HEK293 (cell line): Measurements from ENCODE around the gene THRAP3.

Experiments used
- CTCF ChIA-PET: fragments of 350-600 bp; formaldehyde crosslinking; extraction: SDS; loops from one replicate; lab custom pipeline; 2021; ENCODE audit warnings: antibody characterized with exemption; lab: Yijun Ruan, JAX
- POLR2A ChIA-PET: fragments of 300-600 bp; formaldehyde crosslinking; extraction: SDS; loops from one replicate; lab custom pipeline; 2020; ENCODE audit warnings: antibody characterized with exemption, inconsistent platforms; lab: Yijun Ruan, JAX
- H3K27ac ChIP-seq: fragments of 200-500 bp; sonication (Bioruptor generic); 2 replicates; pipeline ENCODE4 v1.5.1; 2014; ENCODE audit warnings: low read depth, low read length, control low read depth, inconsistent platforms; ENCODE audit errors: extremely low read depth
- H3K36me3 ChIP-seq, 2 experiments: fragments of 200-500 bp in 1 of 2; sonication (Bioruptor generic) in 1 of 2; 1 replicate in 1 of 2; 2 replicates in 1 of 2; pipeline ENCODE4 v1.5.1; 2014 to 2017; ENCODE audit warnings: inconsistent platforms in 2 of 2, low read length in 2 of 2; ENCODE audit not compliant: control insufficient read depth in 2 of 2, insufficient read depth in 1 of 2
- H3K4me1 ChIP-seq: fragments of 200-500 bp; sonication (Bioruptor generic); 2 replicates; pipeline ENCODE4 v1.5.1; 2014; ENCODE audit warnings: mild to moderate bottlenecking, low read length, inconsistent platforms; ENCODE audit not compliant: control insufficient read depth, insufficient read depth
- H3K4me3 ChIP-seq: 2 replicates; pipeline ENCODE4 v1.5.1; 2011; ENCODE audit warnings: low read depth, mild to moderate bottlenecking, control low read depth, low read length, moderate library complexity
- H3K9me3 ChIP-seq: fragments of 200-500 bp; sonication (Bioruptor generic); 2 replicates; pipeline ENCODE4 v1.5.1; 2014; ENCODE audit warnings: low read depth, low read length, inconsistent platforms; ENCODE audit not compliant: control insufficient read depth, insufficient read depth
- PRDM1 ChIP-seq: fragments of 450-650 bp; formaldehyde crosslinking; IDR thresholded peaks from 2 replicates; pipeline ENCODE4; 2016; ENCODE audit warnings: missing biosample characterization, missing genetic modification characterization
- SCRT1 ChIP-seq: fragments of 450-650 bp; formaldehyde crosslinking; IDR thresholded peaks from 2 replicates; pipeline ENCODE4 v1.5.1; 2016; ENCODE audit warnings: missing biosample characterization, missing genetic modification characterization, borderline replicate concordance
- YY1 ChIP-seq: fragments of 450-650 bp; formaldehyde crosslinking; IDR thresholded peaks from 2 replicates; pipeline ENCODE4 v1.5.1; 2018; ENCODE audit warnings: missing biosample characterization, missing genetic modification characterization
- ZBTB1 ChIP-seq: fragments of 450-650 bp; formaldehyde crosslinking; IDR thresholded peaks from 2 replicates; pipeline ENCODE4 v1.5.1; 2016; ENCODE audit warnings: missing biosample characterization, missing genetic modification characterization
- ZBTB21 ChIP-seq: fragments of 450-650 bp; formaldehyde crosslinking; IDR thresholded peaks from 2 replicates; pipeline ENCODE4 v1.5.1; 2017; ENCODE audit warnings: missing biosample characterization, missing genetic modification characterization
- ZNF121 ChIP-seq: fragments of 450-650 bp; formaldehyde crosslinking; IDR thresholded peaks from 2 replicates; pipeline ENCODE4 v1.5.1; 2016; ENCODE audit warnings: missing biosample characterization, missing genetic modification characterization
- ZNF169 ChIP-seq: fragments of 450-650 bp; formaldehyde crosslinking; IDR thresholded peaks from 2 replicates; pipeline ENCODE4 v1.5.1; 2016; ENCODE audit warnings: missing biosample characterization, missing genetic modification characterization
- ZNF239 ChIP-seq: fragments of 450-650 bp; formaldehyde crosslinking; IDR thresholded peaks from 2 replicates; pipeline ENCODE4 v1.5.1; 2016; ENCODE audit warnings: missing biosample characterization, missing genetic modification characterization
- ZNF302 ChIP-seq: fragments of 450-650 bp; formaldehyde crosslinking; IDR thresholded peaks from 2 replicates; pipeline ENCODE4 v1.5.1; 2016; ENCODE audit warnings: missing biosample characterization, missing genetic modification characterization, low read depth
- ZNF366 ChIP-seq: fragments of 450-650 bp; formaldehyde crosslinking; conservative IDR thresholded peaks from 2 replicates; pipeline ENCODE4 v1.5.1; 2016; ENCODE audit warnings: missing biosample characterization, missing genetic modification characterization
- ZNF521 ChIP-seq: fragments of 450-650 bp; formaldehyde crosslinking; IDR thresholded peaks from 2 replicates; pipeline ENCODE4 v1.5.1; 2017; ENCODE audit warnings: missing biosample characterization, mild to moderate bottlenecking, missing genetic modification characterization
- ZNF626 ChIP-seq: fragments of 450-650 bp; sonication (Bioruptor Pico); formaldehyde crosslinking; IDR thresholded peaks from 2 replicates; pipeline ENCODE4 v1.5.1; 2018; ENCODE audit warnings: missing biosample characterization, missing genetic modification characterization, inconsistent platforms
- ZNF707 ChIP-seq: fragments of 450-650 bp; formaldehyde crosslinking; IDR thresholded peaks from 2 replicates; pipeline ENCODE4 v1.5.1; 2016; ENCODE audit warnings: missing biosample characterization, missing genetic modification characterization
- ZNF76 ChIP-seq: fragments of 450-650 bp; formaldehyde crosslinking; IDR thresholded peaks from 2 replicates; pipeline ENCODE4; 2016; ENCODE audit warnings: low read depth, missing biosample characterization, missing genetic modification characterization, borderline replicate concordance
- ZNF777 ChIP-seq: fragments of 450-650 bp; formaldehyde crosslinking; IDR thresholded peaks from 2 replicates; pipeline ENCODE4 v1.5.1; 2017; ENCODE audit warnings: missing biosample characterization, missing genetic modification characterization, borderline replicate concordance
- ZNF791 ChIP-seq: fragments of 450-650 bp; formaldehyde crosslinking; IDR thresholded peaks from 2 replicates; pipeline ENCODE4 v1.5.1; 2016; ENCODE audit warnings: missing biosample characterization, missing genetic modification characterization
- TF ChIP-seq, protein P1 (sequence below): fragments of 450-650 bp; IDR thresholded peaks from 2 replicates; pipeline ENCODE4 v1.5.1; 2018; ENCODE audit warnings: missing biosample characterization, missing genetic modification characterization
- TF ChIP-seq, protein P2 (sequence below): fragments of 450-650 bp; formaldehyde crosslinking; IDR thresholded peaks from 2 replicates; pipeline ENCODE4 v1.5.1; 2016; ENCODE audit warnings: missing biosample characterization, missing genetic modification characterization
- TF ChIP-seq, protein P3 (sequence below): fragments of 450-650 bp; formaldehyde crosslinking; IDR thresholded peaks from 2 replicates; pipeline ENCODE4 v1.5.1; 2016; ENCODE audit warnings: missing biosample characterization, missing genetic modification characterization
- TF ChIP-seq, protein P4 (sequence below): fragments of 450-650 bp; formaldehyde crosslinking; IDR thresholded peaks from 2 replicates; pipeline ENCODE4 v1.5.1; 2016; ENCODE audit warnings: missing biosample characterization, missing genetic modification characterization
- TF ChIP-seq, protein P5 (sequence below): fragments of 450-650 bp; formaldehyde crosslinking; optimal IDR thresholded peaks from 2 replicates; pipeline ENCODE3; 2016; ENCODE audit warnings: missing biosample characterization, mild to moderate bottlenecking, missing genetic modification characterization

THRAP3 gene

DNA sequence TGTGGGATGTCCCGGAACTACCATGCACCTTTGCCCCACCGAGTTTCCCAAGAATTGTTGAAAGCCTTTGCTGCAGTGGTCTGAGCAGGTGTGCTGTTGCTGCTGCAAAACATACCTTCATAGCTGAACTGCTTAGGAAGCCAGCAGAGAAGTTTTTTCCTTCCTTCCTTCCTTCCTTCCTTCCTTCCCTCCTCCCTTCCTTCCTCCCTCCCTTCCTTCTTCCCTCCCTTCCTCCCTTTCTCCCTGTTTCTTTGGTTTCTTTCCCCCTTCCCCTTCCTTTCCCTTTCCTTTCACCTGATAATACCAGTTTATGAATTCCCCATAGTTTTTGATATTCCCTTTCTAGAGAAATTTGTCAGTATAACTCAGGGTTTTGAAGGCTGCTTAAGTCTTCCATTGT, 71.1 kb downstream of the THRAP3 start:
- POLR2A ChIA-PET, result interaction anchor here (0.7 to 1.3 kb wide), 2 partner anchors 11 to 123 kb away, joined by 3 to 4 read pairs; no protein-coding TSS in a partner anchor
- peak; percentile 98 for TF ChIP-seq PRDM1
- no peak for TF ChIP-seq ZBTB1 (tag by site-specific recombination)
- peak; percentile 90 for TF ChIP-seq ZNF366
- Histone ChIP-seq H3K4me1 (no peaks in the 10 kb centered on the region), H3K36me3 (peaks cover 68 to 94% of the 10 kb centered on the region in 2 experiments), H3K9me3 (no peaks in the 10 kb centered on the region), H3K4me3 (no peak overlapping the region), H3K27ac (no peak overlapping the region)
- CTCF ChIA-PET, result interaction anchor here (0.6 to 1.3 kb wide), 3 partner anchors 10 to 195 kb away, joined by 3 to 6 read pairs (median 4); no protein-coding TSS in a partner anchor

DNA sequence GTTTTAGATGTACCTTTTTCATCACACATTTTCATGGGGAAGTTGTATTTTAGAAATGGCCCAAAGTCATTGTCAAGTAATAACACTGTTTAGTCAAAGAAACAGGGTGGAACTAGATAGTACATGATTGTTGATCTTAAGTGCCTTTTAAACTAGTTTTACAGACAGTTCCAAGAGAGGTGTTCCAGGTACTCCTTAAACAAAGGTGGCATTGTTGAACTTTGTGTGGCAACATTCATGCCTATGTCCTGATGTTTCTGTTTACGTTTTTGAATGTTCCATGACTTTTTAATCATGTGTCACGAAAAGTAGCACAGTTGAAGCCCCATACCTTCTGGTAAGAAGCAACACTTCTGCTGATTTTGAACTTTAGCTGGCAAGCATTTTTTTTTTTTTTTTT, 72.8 kb downstream of the THRAP3 start:
- TF ChIP-seq, protein P1, sequence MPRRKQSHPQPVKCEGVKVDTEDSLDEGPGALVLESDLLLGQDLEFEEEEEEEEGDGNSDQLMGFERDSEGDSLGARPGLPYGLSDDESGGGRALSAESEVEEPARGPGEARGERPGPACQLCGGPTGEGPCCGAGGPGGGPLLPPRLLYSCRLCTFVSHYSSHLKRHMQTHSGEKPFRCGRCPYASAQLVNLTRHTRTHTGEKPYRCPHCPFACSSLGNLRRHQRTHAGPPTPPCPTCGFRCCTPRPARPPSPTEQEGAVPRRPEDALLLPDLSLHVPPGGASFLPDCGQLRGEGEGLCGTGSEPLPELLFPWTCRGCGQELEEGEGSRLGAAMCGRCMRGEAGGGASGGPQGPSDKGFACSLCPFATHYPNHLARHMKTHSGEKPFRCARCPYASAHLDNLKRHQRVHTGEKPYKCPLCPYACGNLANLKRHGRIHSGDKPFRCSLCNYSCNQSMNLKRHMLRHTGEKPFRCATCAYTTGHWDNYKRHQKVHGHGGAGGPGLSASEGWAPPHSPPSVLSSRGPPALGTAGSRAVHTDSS, result no peak
- TF ChIP-seq, protein P2, sequence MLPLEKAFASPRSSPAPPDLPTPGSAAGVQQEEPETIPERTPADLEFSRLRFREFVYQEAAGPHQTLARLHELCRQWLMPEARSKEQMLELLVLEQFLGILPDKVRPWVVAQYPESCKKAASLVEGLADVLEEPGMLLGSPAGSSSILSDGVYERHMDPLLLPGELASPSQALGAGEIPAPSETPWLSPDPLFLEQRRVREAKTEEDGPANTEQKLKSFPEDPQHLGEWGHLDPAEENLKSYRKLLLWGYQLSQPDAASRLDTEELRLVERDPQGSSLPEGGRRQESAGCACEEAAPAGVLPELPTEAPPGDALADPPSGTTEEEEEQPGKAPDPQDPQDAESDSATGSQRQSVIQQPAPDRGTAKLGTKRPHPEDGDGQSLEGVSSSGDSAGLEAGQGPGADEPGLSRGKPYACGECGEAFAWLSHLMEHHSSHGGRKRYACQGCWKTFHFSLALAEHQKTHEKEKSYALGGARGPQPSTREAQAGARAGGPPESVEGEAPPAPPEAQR (tag by site-specific recombination), result no peak
- no peak for TF ChIP-seq ZNF707 (tag by site-specific recombination)
- TF ChIP-seq ZNF169 (tag by site-specific recombination), result no peak
- TF ChIP-seq ZNF76 (tag by site-specific recombination), result no peak
- TF ChIP-seq ZNF239 (tag by site-specific recombination), result no peak
- TF ChIP-seq YY1, result no peak
- no peak for TF ChIP-seq ZNF121 (tag by site-specific recombination)
- no peak for TF ChIP-seq ZBTB21 (tag by site-specific recombination)
- CTCF ChIA-PET, result interaction anchor here (0.6 to 0.9 kb wide), 2 partner anchors 11 to 15 kb away, joined by 3 to 4 read pairs; no protein-coding TSS in a partner anchor
- no peaks in the 10 kb centered on the region for H3K9me3 ChIP-seq
- no peak overlapping the region for H3K27ac ChIP-seq
- H3K36me3 ChIP-seq, result peaks cover 60 to 94% of the 10 kb centered on the region in 2 experiments
- no peak overlapping the region for H3K4me3 ChIP-seq
- POLR2A ChIA-PET, result interaction anchor here (1.8 kb wide), 1 partner anchor 9 kb away, joined by 6 read pairs; the partner anchor contains the start of gene SH3D21
- no peaks in the 10 kb centered on the region for H3K4me1 ChIP-seq

DNA sequence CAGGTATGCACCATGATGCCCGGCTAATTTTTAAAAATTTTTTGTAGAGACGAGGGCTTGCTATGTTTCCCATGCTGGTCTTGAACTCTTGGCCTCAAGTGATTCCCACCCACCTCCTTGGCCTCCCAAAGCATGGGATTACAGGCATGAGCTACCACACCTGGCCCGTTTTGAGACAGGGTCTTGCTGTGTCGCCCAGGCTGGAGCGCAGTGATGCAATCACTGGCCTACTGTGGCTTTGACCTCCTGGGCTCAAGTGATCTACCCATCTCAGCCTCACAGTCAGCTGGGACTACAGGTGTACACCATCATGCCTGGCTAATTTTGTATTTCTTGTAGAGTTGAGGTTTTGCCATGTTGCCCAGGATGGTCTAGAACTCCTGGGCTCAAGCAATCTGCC, 74.4 kb downstream of the THRAP3 start:
- Histone ChIP-seq H3K9me3 (no peaks in the 10 kb centered on the region), H3K27ac (no peak overlapping the region), H3K4me3 (no peak overlapping the region), H3K4me1 (no peaks in the 10 kb centered on the region), H3K36me3 (peaks cover 44 to 94% of the 10 kb centered on the region in 2 experiments)
- ChIA-PET POLR2A (interaction anchor here (1.8 kb wide), 1 partner anchor 8 kb away, joined by 6 read pairs; the partner anchor contains the start of gene SH3D21), CTCF (interaction anchor here (0.7 to 2.4 kb wide), 3 partner anchors 11 to 150 kb away, joined by 3 to 10 read pairs (median 4); partner anchors contain the start of gene TRAPPC3)
- peak; percentile 87 for TF ChIP-seq ZNF121 (tag by site-specific recombination)
- TF ChIP-seq ZNF777 (tag by site-specific recombination), result no peak

DNA sequence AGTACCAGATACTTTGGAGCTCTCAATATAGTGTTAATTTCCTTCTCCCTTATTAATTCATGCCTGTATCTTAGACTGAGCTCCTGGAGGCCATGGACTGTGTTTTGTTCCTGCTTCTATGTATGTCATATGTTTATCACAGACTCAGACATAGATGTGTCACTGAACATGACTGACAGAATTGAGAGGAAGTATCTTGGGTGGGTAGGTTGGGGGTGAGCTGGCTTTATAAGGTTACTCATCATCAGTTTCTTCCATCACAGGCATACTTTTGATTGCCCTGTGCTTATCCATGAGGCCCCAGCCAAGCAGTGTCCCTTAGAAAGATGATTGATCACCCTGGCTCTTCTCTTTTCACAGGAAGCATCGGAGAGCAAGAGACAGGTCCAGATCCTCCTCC, 76.3 kb downstream of the THRAP3 start:
- H3K36me3 ChIP-seq, result peaks cover 33 to 94% of the 10 kb centered on the region in 2 experiments; a peak in 2 of 3 replicates
- ChIA-PET CTCF (interaction anchor here (0.7 to 2.4 kb wide), 12 partner anchors 9 to 200 kb away, joined by 3 to 12 read pairs (median 4); partner anchors contain the start of gene TRAPPC3), POLR2A (no interaction called here)
- no peak overlapping the region for H3K27ac ChIP-seq
- no peak for TF ChIP-seq ZNF521 (tag by site-specific recombination)
- TF ChIP-seq, protein P3, sequence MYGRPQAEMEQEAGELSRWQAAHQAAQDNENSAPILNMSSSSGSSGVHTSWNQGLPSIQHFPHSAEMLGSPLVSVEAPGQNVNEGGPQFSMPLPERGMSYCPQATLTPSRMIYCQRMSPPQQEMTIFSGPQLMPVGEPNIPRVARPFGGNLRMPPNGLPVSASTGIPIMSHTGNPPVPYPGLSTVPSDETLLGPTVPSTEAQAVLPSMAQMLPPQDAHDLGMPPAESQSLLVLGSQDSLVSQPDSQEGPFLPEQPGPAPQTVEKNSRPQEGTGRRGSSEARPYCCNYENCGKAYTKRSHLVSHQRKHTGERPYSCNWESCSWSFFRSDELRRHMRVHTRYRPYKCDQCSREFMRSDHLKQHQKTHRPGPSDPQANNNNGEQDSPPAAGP (tag by site-specific recombination), result no peak
- TF ChIP-seq, protein P4, sequence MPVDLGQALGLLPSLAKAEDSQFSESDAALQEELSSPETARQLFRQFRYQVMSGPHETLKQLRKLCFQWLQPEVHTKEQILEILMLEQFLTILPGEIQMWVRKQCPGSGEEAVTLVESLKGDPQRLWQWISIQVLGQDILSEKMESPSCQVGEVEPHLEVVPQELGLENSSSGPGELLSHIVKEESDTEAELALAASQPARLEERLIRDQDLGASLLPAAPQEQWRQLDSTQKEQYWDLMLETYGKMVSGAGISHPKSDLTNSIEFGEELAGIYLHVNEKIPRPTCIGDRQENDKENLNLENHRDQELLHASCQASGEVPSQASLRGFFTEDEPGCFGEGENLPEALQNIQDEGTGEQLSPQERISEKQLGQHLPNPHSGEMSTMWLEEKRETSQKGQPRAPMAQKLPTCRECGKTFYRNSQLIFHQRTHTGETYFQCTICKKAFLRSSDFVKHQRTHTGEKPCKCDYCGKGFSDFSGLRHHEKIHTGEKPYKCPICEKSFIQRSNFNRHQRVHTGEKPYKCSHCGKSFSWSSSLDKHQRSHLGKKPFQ, result no peak
- no peak for TF ChIP-seq ZNF302 (tag by site-specific recombination)
- TF ChIP-seq SCRT1, result no peak
- no peak for TF ChIP-seq ZNF791 (tag by site-specific recombination)
- TF ChIP-seq ZNF626 (tag by site-specific recombination), result no peak
- TF ChIP-seq, protein P5, sequence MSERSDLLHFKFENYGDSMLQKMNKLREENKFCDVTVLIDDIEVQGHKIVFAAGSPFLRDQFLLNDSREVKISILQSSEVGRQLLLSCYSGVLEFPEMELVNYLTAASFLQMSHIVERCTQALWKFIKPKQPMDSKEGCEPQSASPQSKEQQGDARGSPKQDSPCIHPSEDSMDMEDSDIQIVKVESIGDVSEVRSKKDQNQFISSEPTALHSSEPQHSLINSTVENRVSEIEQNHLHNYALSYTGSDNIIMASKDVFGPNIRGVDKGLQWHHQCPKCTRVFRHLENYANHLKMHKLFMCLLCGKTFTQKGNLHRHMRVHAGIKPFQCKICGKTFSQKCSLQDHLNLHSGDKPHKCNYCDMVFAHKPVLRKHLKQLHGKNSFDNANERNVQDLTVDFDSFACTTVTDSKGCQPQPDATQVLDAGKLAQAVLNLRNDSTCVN (tag by site-specific recombination), result no peak
- TF ChIP-seq, all 188 proteins: peak for 0
- no peaks in the 10 kb centered on the region for H3K9me3 ChIP-seq
- no peak overlapping the region for H3K4me3 ChIP-seq
- no peaks in the 10 kb centered on the region for H3K4me1 ChIP-seq
